ENCODE measurements around the gene TIMM21.

DNA sequence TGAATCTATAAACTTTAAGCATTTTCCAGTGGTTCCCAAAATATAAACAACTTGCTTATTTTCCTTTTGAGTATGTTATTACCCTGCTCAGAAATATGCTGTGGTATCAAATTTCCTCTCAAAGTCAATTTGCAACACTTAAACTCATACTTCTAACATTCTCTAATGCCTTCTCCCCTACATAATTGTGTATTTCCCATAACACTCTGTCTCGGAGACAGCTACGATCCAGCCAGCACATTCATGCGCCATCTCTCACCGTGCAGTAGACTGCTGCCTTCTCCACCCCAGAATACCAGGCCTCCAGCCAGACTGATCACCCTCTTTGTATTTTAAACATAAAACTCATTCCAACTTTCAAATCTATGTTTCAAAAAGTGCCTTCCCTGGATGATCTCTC lies 41.8 kb downstream of the TIMM21 start:
- TF ChIP-seq, protein P1, sequence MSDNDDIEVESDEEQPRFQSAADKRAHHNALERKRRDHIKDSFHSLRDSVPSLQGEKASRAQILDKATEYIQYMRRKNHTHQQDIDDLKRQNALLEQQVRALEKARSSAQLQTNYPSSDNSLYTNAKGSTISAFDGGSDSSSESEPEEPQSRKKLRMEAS (IDR thresholded peaks at IDR 0.05; ENCODE audit: low read depth, low read length) = no peak
- no peak for TF ChIP-seq CTCF (IDR thresholded peaks at IDR 0.05; ENCODE audit: low read depth, low read length)
